Measurements from ENCODE around the gene FAM193A.
"Not testable (repeated sequence)": the region's sequence is repeated elsewhere in the genome, so short reads cannot be mapped to it uniquely, and the experiment has no call there.

The FAM193A gene

GRCh38 chr4:2768921-2769336 lies 232.5 kb downstream of the FAM193A start:
- DNase-seq (ENCODE audit: low read depth in 2 of 2): no peak

- no peak for DNase-seq (ENCODE audit: low read depth in 2 of 2)
Observed at GRCh38 chr4:2771264-2771663, 234.8 kb downstream of the FAM193A start.

- DNase-seq (ENCODE audit: low read depth in 2 of 2): not testable (repeated sequence)
Observed at GRCh38 chr4:2780643-2781042, 244.2 kb downstream of the FAM193A start.

GRCh38 chr4:2781911-2782310 lies 245.5 kb downstream of the FAM193A start:
- no peak for DNase-seq (ENCODE audit: low read depth in 2 of 2)
